Frontal cortex (tissue), 4 donors: ENCODE measurements around the gene CEP68. TPM values are rescaled to one million over a fixed set of nuclear protein-coding genes. Genes with fewer than 3 reads are reported as not detected.

Experiments used
- DNase-seq, 2 donors: peaks; one replicate each; pipeline ENCODE4 v3.0.0; 2012; ENCODE audit warnings: low spot score in 2 of 2
- FAIRE-seq: peaks from 2 replicates; lab custom pipeline; 2012; peaks lifted over from hg19 to GRCh38; lab: Jason Lieb, UNC
- total RNA-seq: library from RNA; depleted of rRNA; stranded (reverse); fragments of >200 nt; gene quantifications from one replicate; pipeline ENCODE4 v1.2.3, GENCODE V29; 2014
- donor health status: control.
- donor health status: control.
- donor health status: control.

Gene CEP68
- total RNA-seq, 1 donor from 2014 or later, result 46.5 TPM

- DNase-seq, result no peak
- no peak for FAIRE-seq
These were observed 17.8 kb downstream of the CEP68 start for GRCh38 chr2:65073879-65074565.

DNA sequence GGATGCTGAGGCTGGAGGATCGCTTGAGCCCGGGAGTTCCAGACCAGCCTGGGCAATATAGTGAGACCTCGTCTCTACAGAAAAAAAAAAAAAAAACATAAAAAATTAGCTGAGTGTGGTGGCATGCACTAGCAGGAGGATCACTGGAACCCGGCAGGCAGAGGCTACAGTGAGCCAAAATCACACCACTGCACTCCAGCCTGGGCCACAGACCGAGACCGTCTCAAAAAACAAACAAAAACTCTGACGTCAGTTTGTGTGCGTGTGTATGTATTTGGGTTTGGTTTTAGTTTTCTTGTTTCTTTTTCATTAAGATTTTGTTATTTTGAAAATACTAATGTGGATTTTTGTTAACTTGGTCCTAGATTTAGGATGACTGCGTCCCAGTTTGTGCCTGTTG, 19.0 kb downstream of the CEP68 start:
- DNase-seq (no peak), FAIRE-seq (no peak)

DNA sequence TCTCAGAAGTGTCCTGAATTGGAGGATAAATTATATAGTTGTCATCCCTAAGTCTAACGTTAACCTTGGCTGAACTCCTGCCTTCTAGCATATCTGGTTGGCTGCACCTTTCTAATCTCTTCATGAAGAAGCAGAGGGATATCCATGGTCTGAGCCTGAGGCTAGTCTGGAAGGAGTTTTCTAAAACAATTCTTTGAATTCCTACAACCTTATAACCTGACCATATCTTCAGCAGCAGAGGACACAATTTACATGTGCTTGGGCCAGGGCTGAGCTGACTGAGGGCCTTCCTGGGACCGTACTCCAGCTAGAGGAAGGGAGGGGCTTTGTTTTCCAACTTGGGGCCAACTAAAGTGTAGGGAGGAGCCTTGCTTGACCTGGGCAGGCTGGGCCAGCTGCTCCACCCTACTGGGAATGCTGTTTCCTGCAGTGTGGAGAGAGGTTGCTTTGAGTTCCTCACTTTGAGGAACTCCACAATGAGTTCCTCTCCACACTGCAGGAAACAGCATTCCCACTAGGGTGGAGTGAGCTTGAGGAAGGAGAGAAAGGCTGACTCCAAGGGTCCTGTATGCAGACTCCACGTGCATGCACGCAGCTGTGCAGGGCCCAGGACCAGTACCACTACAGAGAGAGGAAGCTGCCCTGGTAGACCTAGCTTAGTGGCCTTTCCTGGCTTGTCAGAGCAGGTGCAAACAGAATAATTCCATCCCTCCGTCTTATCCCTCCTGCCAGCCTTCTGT, 19.6 kb downstream of the CEP68 start:
- no peak for FAIRE-seq

DNA sequence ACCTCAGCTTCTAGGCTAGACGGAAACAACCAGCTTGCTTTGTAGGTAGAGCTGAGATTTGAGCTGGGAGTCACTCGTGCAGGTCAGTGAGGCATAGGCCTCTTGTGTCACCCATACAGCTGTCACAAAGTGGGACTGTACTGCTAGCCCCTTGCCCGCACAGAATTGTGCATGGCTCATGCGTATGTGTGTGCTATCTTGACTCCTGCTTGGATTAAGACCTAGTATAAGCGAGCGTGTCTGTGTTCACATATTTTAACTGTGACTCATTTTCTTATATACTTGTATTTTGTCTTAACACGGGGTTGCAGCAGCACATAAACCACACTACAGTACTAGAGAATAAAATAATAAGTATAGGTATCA, 20.1 kb downstream of the CEP68 start:
- DNase-seq (no peak), FAIRE-seq (no peak)

More for the DNA sequence above, 19.6 kb downstream of the CEP68 start:
- DNase-seq, result no peak

- FAIRE-seq (no peak), DNase-seq (no peak)
These were observed 21.7 kb downstream of the CEP68 start for GRCh38 chr2:65077898-65078297.

- FAIRE-seq, result no peak
These were observed 22.8 kb downstream of the CEP68 start for GRCh38 chr2:65079017-65079416.

GRCh38 chr2:65081232-65081685, 25.0 kb downstream of the CEP68 start:
- no peak for FAIRE-seq

More at GRCh38 chr2:65079017-65079416, 22.8 kb downstream of the CEP68 start:
- no peak for DNase-seq

GRCh38 chr2:65085148-65085547, 28.9 kb downstream of the CEP68 start:
- no peak for FAIRE-seq
- DNase-seq, result no peak

More at GRCh38 chr2:65081232-65081685, 25.0 kb downstream of the CEP68 start:
- no peak for DNase-seq

DNA sequence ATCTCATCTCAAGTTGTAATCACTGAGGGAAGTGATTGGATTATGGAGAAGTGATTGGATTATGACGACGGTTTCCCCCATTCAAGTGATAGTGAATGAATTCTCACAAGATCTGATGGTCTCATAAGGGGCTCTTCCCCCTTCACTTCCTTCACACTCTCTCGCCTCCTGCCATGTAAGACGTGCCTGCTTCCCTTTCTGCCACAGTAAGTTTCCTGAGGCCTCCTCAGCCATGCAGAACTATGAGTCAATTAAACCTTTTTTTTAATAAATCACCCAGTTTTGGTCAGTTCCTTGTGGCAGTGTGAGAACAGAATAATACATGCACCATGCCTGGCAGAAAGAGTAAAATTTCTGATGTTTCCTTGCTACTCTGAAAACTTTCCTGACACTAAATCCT, 36.6 kb downstream of the CEP68 start:
- no peak for DNase-seq
- no peak for FAIRE-seq

GRCh38 chr2:65093211-65093610, 37.0 kb downstream of the CEP68 start:
- DNase-seq (no peak), FAIRE-seq (no peak)

DNA sequence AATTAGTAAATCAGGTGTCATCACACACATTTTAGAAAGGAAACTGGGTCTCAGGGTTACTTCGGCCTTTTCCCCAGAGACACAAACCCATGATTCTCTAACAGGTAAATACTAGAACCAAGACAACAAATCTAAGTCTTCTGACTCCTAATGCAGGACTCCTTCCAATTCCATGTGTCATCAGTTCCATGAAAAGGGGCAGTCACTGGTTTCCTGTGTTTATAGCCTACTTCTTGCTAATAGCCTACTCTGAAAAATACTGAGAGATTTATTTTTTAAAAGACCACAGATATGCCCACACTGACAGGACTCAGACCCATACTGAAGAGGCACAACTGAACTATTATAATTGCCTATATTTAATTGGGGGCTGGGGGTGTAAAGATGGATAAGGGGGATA, 40.7 kb downstream of the CEP68 start:
- no peak for DNase-seq
- no peak for FAIRE-seq

DNA sequence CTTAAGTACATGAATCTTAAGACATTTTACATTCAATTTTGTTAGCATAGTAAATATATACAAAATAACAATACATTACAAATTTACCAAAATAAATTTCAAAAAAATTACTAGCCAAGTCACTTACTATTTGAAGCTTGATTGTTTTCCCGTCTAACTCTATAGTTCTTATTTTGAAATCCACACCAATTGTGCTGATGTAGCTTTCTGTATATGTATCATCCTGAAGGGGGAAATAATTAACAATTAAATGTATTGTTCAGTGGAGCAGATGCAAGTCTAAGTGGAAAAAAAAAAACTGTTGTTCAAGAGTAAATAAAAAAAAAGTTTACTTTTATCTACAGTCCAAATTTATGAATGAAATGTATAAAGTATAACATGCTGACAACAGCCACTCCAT, 41.6 kb downstream of the CEP68 start:
- DNase-seq (no peak), FAIRE-seq (peak; percentile 66)

GRCh38 chr2:65098741-65099140, 42.5 kb downstream of the CEP68 start:
- DNase-seq (no peak), FAIRE-seq (no peak)

DNA sequence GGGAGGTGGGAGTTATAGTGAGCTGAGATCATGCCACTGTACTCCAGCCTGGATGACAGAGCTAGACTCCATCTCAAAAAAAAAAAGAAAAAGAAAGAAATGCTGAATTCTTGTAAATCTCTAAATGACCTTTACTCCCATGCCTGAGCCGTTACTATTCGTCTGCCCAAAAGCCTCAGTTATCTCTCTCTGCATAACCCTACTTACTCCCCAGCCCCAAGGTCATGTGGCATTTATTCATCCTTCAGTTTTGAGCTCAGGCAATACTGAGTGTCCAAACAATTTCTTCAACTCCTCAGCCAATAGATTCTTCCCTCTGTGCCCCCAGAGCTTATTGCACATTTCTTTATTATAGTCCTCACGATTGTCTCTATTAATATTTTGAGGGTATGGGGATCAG, 44.9 kb downstream of the CEP68 start:
- no peak for DNase-seq
- FAIRE-seq, result no peak

- FAIRE-seq, result no peak
- no peak for DNase-seq
These were observed 46.9 kb downstream of the CEP68 start for GRCh38 chr2:65103013-65103715.

DNA sequence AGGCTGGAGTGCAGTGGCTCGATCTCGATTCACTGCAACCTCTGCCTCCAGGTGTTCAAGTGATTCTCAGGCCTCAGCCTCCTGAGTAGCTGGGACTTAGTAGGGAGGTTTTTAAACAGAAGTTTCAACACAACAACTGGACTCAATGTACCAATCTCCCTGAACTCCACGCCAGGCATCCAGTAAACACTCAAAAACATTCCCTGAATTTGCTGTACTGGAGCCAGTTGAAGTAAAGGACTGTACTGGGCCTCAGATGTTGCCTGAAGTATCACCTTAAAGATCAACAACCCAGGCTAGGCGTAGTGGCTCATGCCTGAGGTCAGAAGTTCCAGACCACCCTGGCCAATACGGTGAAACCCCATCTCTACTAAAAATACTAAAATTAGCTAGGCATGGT, 51.3 kb downstream of the CEP68 start:
- DNase-seq (no peak), FAIRE-seq (no peak)

- DNase-seq (no peak), FAIRE-seq (no peak)
These were observed 52.6 kb downstream of the CEP68 start for GRCh38 chr2:65108780-65109179.

DNA sequence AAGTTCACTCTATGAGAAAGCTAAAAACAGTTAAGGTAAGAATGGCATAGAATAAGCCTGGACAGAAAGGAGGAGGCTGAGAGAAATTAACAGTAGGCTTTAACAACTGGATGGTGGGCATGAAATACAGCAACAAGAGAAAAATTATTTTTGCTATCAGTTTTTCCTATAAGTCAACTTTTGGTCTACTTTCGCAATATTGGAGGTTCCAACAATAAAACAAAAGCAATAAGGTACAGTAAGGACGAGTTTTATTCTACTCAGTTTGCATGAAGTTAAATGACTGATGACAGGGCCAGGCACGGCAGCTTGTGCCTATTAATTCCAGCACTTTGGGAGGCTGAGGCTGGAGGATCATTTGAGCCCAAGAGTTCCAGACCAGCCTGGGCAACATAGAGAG, 56.4 kb downstream of the CEP68 start:
- FAIRE-seq (no peak), DNase-seq (no peak)

DNA sequence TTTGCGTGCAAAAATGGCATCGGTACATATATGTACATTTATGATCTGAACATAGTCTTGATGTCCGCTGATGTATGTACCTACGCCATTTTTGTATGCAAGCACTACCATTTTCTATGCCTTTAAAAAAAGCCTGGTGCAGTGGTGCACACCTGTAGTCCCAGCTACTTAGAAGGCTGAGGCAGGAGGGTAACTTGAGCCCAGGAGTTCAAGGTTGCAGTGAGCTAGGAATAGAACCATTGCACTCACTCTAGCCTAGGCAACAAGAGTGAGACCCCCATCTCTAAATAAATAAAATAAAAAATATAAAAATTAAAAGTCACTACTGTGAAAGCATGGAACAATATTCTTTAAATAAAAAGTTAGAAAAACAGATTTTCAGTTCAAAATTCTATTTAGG, 57.0 kb downstream of the CEP68 start:
- FAIRE-seq (no peak), DNase-seq (no peak)

- DNase-seq (no peak), FAIRE-seq (no peak)
These were observed 57.6 kb downstream of the CEP68 start for GRCh38 chr2:65113816-65114215.

GRCh38 chr2:65114921-65115320, 58.7 kb downstream of the CEP68 start:
- FAIRE-seq, result no peak
- no peak for DNase-seq
